NB4 (cell line): ENCODE data around the gene MAP10.

Experiments
- CTCF ChIP-seq: IDR thresholded peaks from one replicate; pipeline ENCODE4 v1.5.1; 2012; ENCODE audit warnings: low read depth, low read length
- MYC ChIP-seq: IDR thresholded peaks from 2 replicates; pipeline ENCODE4 v1.6.1; 2011; ENCODE audit warnings: low read depth, low read length
- POLR2A ChIP-seq: IDR thresholded peaks from 2 replicates; pipeline ENCODE4 v1.6.1; 2011; ENCODE audit warnings: mild to moderate bottlenecking; ENCODE audit not compliant: insufficient read length; ENCODE audit errors: extremely low read depth

GRCh38 chr1:232797856-232798510 lies 7.2 kb upstream of the MAP10 start:
- TF ChIP-seq POLR2A (no peak), CTCF (no peak), MYC (no peak)
